Measurements from ENCODE around the gene SLC38A11.

Gene SLC38A11

DNA sequence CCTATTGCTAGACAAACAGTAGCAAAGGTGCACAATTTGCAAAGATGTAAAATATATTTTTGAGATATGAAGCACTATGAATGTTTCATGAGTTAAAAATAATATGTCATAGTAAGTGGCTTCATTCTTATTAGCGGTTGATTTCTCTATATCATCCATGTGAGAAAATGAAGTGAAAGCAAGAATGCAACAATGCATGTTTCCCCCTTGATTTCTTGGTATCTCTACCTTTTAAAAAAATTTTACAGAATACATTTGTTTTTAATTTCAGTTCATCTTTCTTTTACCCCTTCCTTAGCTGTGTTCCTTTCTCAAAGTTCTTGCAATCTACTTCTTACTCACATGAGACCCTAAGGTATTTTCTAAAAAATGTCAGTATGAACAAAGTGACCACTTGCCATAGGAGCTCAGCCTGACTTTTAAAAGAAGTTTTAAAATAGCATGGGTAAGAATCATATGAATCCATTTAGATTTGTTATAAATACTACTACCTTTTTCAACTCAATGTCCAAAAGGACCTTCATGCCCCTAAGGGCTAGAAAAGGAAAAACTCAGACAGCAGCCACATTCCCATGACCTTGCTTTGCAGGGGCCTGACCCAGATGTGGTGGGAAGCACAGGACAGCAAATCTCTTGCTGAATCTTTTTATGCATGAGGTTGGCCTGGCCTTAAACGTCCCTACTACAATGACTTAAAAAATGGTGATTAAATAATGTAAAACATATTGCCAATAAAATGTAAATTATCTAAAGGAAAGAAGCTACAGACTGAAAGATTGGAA, 14.8 kb upstream of the SLC38A11 start:
- DNase-seq (ENCODE audit: low read depth): no peak

DNA sequence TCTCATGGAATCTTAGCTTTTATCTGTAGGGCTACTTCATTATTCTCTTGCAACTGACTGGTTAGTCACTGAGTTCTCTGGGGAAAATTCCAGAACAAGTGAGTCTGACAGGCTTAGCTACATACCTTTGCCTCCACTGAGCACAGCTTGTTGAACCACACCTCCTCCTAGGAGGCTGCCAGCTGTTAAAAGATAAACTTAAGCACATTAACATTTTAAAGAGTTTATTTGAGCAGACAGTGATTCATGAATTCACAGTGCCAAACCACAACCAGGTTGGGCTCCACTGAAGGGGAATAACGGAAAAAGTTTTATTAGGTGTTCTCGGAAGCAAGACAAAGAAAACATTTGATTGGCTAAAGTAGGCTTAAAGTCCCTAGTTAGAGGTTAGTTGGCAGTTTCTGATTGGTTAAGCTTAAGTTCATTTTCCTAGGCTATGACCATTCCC, 12.5 kb upstream of the SLC38A11 start:
- DNase-seq (ENCODE audit: low read depth): no peak

DNA sequence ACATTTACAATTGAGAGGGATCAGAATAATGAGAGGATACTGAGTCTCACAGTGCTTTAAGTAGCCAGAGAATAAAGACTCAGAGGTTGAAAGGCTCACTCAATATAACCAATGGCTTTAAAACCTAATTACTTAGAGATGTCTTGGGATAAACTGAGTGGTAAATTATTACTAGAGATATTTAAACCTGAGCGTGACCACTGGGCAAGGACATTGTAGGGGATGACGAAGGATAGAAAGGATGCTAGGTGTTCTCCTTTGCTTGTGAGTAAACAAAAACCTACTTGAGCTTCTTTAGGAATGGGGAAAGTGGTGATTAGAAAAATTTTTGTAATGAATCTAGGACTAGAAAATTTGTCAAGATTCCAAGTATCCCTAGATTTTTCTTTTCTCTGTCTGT, 12.0 kb upstream of the SLC38A11 start:
- DNase-seq (ENCODE audit: low read depth): no peak

DNA sequence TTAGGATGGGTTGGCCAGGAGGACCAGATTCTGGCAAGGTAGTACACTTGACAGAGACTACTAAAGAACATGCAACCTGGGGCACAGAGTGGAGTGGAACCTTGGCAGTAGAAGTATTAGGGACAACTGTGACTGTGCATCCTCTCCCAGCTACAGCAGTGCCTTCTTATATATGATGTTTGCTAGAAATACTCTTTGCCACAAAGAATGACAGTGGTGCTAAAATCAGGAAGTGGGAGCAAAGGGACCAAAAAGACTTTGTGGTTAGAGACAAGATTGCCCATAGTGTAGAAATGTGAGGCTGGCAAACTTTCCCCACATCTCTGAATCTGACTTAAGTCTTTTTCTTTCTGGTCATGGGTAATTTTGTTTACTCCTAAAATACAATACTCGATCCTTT, 9.4 kb upstream of the SLC38A11 start:
- no peak for DNase-seq (ENCODE audit: low read depth)

DNA sequence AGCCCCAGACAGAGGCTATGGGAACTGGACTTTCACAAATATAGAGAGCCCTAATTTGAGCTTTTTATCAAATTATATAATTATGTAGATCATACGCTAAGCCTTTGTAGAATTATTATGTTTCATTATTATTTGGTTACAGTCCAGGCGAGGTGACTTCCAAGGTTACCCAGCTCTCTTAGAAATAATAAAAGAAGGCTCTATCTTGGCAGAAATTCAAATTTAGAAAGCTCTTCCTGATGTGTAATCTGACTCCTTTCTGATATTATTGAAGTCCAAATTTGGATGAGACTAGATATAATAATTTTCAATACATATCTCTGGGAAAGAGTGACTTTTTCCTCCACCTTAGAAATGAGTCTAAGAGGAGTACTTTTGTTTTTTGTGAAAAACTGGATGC, 4.8 kb upstream of the SLC38A11 start:
- DNase-seq (ENCODE audit: low read depth): no peak

DNA sequence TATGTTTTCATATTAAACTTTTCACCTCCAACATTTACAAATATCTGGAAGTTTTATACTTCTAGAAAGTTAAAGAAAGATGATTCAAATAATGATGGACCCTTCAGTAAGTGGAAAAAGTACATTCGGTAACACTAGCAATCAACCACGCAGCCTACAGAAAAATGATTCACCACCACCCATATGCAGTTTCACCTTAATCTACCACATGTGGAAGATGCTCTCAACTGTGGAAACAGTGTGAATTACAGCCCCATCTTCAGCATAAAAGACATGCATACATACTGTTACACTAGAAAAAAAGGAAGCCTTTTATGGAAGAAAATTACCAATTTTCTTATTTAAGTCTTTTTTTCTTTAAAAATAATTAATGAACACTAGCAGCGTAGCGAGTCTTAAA, 1.1 kb downstream of the SLC38A11 start:
- DNase-seq (ENCODE audit: low read depth): no peak

DNA sequence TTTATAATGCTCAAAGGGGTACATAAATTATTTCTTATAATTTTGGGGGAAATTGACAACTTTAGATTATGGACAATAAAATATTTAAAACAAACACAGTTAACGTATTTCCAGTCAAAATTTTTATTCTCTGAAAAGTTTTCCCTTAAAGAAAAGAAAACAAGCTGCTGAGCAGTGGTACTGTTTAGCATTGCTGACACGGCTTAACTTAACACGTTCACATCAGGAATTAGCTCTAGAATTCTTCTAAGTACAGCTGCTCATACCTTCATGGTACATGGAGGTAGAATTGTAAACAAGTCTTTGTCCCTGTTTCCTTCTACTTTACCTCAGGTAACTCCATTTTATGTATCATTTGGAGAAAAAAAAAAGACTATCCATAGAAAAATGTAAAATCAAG, 2.0 kb downstream of the SLC38A11 start:
- DNase-seq (ENCODE audit: low read depth): no peak

DNA sequence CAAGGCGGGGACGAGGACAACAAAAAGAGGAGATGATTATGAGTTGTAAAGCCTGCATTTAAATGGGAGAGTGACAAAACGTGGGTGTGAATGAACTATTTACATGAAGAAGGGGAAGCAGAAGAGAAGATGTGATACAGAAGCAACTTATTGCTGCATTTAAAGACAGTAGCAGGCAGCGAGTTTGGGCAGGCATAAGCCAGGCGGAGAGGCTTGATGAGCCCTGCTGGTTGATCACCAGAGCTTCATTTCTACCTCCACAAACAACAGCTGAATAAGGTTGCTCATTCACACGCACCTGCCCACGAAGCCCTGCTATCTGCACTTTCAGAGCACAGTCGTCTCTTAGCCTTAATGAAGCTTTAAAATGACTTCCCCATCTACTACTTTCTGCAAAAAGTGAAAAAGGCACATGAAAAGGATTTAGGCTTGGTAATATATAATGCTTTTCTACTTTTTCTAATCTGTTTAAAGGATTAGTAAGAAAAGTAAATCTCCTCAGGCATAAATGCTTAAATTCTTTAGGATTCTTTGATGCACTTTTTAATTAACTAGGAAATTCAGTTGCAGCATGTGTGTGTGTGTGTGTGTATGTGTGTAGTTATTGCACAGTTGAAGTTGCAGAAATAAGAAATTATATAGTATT, 3.1 kb downstream of the SLC38A11 start:
- DNase-seq (ENCODE audit: low read depth): no peak

DNA sequence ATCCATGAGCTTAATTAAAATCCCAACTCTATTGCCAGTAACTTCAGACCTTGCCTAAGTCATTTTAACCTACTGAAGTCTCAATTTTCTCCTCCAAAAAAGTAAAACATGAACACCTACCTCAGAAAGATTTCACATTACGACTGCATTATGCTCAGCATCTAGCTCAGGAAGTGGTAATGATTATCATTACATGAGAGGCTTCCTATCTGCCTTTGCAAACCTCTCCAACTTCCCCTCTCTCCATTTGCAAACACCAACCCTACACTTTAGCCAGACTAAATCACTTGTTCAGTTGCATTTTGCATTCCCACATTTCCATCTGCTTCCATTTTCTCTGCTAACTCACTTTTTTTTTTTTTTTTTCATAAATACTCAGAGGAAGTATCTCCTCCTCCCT, 6.8 kb downstream of the SLC38A11 start:
- DNase-seq (ENCODE audit: low read depth): no peak

DNA sequence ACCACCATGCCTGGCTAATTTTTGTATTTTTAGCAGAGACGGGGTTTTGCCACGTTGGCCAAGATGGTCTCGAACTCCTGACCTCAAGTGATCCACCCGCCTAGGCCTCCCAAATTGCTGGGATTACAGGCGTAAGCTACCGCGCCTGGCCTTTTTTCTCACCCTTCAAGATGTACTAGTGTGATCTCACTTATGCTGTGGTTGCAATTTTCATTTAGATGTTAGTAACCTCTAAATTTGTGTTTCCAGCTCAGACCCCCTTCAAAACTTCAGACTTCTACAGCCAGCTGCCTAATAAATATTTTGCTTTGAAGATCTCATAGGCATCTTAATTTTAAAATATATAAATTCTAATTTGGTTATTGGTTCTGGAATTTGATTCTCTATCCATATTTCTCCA, 8.0 kb downstream of the SLC38A11 start:
- DNase-seq (ENCODE audit: low read depth): no peak

DNA sequence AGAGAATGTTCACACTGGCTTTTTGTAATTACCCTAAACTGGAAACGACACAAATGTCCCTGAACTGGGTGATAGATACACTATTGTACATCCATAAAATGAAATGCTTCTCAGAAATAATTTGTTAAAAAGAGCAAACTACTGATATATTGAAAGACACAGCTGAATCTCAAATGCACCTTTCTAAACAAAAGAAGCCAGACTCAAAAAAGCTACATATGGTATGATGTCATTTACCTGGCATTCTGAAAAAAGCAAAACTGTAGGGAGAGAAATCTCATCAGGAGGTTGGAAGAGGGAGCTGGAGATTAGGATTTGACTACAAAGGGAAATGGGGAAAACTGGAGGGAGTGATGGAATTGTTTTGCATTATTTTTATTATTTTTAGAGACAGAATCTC, 12.0 kb downstream of the SLC38A11 start:
- DNase-seq (ENCODE audit: low read depth): no peak

DNA sequence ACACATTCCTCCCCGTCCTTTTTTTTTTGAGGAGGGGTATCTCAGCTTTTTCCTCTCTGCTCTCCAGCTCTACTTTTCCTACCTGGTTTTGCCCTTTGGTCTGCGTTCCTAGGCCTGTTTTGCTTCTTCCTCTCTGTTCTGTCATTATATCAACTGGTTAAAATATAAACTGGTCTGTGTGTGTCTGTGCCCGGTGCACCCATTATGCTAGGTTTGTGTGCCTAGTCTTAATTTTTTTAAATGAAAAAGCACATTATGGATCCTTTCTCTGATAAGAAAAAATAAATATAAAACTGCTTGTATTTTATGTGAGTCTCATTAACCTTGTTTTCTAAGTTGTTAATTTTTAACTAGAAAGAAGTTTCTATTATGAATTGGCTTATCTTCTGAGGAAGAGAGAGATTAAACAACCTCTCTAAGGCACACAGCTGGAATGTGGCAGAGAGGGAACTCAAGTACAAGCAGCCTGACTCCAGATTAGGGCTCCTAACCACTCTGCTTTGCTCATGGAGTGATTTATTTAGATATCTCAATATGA, 17.4 kb downstream of the SLC38A11 start:
- no peak for DNase-seq (ENCODE audit: low read depth)

DNA sequence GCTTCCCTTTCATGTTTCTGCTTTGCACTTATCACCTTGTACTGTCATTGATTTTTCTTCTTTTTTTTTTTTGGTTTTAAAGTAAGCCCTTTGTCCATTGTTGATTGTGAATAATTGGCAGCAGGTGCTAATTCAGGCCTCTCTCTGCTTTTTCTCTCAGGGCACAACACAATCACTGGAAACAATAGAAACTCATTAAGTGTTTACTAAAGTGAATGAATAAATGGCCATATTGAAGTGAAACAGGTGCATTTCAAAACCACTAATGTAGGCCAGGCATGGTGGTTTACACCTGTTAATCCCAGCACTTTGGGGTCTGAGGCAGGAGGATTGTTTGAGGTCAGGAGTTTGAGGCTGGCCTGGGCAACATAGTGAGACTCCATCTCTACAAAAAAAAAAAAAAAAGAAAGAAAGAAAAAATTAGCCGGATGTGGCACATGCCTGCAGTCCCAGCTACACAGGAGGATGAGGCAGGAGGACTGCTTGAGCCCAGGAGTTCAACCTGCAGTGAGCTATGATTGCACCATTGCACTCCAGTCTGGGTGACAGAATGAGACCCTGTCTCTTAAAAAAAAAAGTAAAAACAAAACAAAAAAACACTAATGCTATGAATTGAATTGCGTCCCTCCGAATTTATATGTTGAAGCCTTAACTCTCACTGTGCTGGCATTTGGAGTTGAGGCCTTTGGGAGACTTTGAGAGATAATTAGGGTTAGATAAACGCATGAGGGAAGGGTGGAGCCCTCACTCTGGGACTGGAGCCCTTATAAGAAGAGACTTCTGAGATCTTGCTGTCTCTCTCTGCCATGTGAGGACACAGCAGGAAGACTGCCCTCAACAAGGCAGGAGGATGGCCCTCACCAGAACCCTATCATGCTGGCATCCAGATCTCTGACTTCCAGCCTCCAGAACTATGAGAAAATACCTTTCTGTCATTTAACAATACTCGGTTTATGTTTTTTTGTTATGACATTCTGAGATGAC, 19.9 kb downstream of the SLC38A11 start:
- no peak for DNase-seq (ENCODE audit: low read depth)

DNA sequence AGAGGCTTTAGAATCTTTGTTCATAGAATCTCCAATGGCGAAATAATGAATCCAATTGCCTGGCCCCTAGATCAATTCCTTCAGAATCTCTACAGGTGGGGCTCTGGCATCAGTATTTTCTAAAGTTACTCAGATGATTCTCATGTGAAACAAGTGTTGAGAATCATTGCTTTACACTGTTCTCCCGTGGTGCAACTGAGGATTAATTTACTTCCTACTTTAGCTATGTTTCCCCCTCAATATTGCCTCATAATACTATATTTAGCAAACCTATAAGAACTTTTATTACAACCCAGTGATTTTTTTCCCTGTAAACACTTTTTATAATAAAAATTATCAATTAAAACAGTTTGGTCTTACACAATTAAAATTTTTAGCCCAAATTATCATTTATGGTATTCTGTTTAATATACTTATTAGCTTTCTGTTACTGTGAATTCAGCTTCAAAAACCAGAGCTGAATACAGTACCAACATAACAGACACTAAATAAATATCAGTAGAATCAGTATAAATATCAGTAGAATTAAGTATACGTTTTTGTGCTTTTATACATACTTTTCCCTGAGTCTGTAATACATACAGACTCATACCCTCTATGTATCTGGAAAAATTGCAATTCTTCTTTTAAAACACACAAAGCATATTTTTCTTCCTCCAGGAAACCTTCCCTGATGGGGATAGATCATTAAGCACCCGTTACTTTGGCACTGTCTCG, 20.8 kb downstream of the SLC38A11 start:
- no peak for DNase-seq (ENCODE audit: low read depth)

DNA sequence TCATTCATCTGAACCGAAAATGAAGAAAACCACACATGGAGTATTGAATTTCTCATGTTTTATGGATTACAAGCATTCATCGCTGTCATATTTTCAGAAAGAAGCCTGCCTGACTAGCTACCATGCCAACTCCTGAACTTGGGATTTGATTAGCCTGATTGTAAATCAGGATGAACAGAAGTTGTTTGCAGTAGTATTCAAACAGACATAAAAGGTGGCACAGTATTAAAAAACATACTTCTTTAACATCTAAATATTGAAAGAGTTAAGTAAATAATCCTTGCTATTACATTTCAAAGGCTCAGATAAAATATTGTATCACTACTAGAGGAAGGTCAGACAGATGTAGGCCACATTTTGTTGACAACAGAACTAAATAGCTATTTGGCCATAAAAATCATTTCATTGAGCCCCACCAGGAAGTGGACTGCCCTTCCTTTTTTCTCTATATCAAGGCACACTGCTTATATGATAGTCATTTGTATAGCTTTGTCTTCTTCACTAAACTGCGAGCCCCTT, 21.6 kb downstream of the SLC38A11 start:
- no peak for DNase-seq (ENCODE audit: low read depth)

DNA sequence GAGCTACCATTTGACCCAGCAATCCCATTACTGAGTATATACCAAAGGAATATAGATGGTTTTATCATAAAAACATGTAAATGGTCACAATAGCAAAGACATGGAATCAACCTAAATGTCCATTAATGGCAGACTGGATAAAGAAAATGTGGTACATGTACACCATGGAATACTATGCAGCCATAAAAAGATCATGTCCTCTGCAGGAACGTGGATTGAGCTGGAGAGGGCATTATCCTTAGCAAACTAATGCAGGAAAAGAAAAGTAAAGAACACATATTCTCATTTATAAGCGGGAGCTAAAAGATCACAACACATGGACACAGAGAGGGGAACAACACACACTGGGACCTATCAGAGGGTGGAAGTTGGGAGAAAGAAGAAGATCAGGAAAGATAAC, 22.9 kb downstream of the SLC38A11 start:
- no peak for DNase-seq (ENCODE audit: low read depth)

DNA sequence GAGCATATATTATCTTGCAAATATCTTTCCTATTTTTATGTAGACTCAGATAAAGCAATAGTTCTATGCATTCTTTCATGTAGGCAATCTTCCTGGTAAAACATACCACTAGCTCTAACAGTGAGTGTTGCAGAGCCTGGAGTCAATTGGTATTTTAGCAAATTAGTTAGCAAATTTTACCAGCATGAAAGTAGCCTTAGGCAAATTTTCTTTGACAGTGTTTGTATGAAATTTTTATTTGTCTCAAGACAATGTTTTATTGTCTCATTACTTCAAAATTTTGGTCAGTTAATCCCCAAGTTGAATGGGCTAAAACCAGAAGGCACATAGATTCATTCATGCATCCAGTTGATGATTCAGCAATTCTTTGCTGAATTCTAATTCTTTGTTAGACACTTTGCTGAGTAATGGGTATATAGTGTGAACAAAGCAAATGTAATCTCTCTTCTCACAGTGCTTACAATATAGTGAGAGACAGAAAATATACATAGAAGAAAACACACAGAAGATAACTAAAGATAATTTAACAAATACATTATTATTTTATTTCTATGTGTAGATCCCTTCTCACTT, 27.1 kb downstream of the SLC38A11 start:
- no peak for DNase-seq (ENCODE audit: low read depth)

DNA sequence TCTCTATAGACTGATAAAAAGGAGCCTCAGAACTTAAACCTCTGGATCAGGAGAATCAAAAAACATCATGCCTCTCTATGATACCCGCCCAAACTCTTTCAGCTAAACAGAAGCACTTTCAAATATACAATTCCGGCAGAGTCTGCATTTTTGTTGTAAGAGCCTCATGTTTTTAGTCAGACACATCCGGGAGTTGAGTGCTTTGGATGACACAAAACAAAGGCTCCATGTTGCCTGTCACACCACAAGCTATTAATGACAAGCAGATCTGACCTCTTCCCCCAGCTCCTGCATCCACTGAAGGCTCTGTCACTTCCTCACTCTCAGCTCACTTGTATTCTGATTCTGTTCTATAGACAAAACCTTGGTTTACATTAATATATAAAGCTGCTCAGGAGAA, 33.2 kb downstream of the SLC38A11 start:
- no peak for DNase-seq (ENCODE audit: low read depth)

DNA sequence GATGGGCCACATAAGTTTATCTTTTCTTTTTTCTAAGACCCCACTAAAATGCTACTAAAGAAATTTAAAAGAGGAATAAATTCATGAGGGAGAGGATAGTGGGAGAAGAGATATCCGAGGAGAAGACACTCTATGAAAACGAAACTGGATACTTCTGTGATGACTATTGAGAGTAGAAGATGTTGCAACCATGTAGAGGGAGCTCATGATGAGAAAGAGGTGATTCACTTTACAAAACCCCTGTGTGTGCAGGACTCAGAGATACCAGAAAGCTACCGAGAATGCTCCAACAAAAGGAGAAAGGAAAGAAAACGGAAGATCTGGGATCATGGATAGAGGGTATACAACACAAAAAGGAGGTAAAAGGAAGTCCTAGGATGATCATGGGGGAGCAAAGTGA, 34.9 kb downstream of the SLC38A11 start:
- DNase-seq (ENCODE audit: low read depth): no peak

DNA sequence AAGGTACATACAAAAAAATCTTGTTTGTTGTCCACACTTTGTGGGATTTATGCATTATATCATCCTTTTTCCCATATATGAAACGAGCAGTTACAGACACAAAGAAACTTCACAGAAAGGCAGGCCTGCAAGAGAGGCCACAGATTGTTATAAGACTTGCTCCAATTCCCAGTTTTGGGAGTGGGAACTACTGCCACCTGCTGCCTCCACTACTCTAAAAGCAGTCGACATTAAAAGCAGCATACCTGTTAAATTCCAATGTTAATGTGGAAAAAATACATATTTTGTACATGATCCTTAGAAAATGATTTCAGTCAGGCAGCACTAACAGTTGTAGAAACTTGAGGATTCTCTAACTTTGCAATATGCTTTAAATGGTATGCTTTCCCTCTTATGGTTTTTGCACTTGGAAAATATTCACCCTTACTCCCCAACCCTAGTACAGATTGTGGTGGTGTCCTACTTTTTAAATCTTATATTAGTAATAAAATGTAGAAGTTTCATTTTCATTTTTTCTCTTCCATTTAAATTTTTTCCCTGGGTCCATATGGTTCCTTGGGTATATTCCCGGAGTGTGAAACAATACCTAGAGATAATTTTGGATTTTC, 37.9 kb downstream of the SLC38A11 start:
- no peak for DNase-seq (ENCODE audit: low read depth)

DNA sequence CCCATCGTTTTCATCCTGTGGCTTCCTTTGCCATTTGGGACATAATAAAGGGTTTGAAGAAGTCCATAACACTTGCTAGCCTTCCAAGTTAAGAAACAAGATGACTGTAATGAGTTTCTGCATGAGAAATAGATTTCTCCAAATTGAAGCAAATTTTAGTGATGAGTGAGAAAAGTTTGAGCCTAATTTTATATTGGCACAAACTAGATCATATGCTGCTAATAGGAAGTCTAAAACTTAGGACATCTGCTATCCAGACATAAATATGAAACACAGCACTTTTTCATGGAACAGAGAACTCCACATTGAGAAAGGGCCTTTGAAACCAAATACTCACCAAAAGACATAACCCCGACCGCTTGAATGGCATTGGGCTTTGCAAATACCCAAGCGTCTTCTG, 39.8 kb downstream of the SLC38A11 start:
- no peak for DNase-seq (ENCODE audit: low read depth)

Measured in HS-27A (cell line).